ENCODE measurements around the gene BANP.
"Not testable (repeated sequence)": the region's sequence is repeated elsewhere in the genome, so short reads cannot be mapped to it uniquely, and the experiment has no call there.

BANP gene

DNA sequence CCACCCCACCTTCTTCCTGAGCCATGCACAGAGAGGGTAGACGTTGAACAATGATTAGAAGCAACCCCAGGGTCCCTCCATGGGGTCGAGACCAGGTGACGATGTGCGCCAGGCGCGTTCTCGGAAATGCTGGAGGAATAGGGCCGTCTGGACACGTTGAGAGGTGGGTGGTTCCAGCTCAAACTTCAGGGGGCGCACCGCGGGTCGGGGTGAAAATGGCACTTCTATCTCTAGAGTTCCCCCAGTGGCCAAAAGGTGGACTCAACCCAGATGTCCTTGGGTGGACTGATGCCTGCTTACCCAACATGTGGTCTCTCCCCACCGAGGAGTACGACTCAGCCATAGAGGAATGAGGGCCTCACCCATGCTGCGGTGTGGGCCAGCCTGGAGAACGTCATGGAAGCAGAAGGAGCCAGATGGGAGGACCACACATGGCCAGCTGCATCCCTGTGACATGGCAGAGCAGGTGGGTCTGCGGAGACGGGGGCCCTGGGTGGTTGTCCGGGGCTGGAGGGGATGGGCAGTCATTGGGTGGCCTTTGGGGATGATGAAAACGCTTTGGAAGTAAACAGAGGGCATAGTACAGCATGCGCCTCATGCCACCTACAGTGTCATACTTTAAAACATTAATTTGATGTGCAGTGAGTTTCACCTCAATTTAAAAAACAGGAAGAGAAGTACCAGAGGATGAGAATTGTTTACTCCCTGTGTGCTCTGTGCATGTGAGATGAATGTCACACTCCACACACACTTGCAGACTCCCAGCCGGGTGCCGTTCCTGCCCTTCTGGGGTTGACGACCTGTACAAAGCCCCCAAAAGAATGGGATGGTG lies 147.7 kb downstream of the BANP start:
- not testable (repeated sequence) for DNase-seq (ENCODE audit: low spot score); FAIRE-seq

DNA sequence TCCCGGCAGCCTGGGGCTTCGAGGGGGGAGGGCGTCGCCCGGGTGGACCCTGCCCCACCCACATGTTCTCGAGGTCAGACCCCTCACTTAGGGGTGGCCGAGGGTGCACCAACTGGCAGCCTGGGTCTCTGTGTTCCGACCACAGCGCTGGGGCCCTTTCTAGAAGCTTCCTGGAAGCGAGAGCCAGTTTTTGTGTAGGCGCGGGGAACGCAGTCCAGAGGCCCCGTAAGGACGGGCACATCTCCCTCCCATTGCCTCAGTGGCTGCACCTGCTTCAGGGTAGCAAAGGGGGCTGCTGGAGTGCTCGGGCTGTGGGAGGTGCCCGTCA lies 148.3 kb downstream of the BANP start:
- no peak for FAIRE-seq
- no peak for DNase-seq (ENCODE audit: low spot score)

DNA sequence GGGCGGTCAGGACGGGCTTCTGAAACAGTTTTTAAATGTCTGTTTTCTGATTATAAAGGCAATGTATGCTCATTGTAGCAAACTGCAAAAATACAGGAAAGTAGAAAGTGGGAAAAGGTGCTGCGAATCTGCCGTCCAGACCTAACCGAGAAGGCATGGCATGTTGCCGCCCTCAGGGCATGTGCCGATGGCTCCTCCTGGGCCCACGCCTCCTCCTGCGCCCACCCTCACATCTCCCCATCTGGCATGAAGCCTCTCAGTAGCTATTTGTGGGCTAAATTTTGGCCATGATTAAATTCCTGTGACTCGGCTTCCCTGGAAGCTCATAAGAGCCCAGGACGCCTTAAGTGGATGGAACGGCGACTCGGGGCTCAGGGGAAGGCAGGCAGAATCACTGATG lies 148.7 kb downstream of the BANP start:
- DNase-seq (ENCODE audit: low spot score); FAIRE-seq: not testable (repeated sequence)

DNA sequence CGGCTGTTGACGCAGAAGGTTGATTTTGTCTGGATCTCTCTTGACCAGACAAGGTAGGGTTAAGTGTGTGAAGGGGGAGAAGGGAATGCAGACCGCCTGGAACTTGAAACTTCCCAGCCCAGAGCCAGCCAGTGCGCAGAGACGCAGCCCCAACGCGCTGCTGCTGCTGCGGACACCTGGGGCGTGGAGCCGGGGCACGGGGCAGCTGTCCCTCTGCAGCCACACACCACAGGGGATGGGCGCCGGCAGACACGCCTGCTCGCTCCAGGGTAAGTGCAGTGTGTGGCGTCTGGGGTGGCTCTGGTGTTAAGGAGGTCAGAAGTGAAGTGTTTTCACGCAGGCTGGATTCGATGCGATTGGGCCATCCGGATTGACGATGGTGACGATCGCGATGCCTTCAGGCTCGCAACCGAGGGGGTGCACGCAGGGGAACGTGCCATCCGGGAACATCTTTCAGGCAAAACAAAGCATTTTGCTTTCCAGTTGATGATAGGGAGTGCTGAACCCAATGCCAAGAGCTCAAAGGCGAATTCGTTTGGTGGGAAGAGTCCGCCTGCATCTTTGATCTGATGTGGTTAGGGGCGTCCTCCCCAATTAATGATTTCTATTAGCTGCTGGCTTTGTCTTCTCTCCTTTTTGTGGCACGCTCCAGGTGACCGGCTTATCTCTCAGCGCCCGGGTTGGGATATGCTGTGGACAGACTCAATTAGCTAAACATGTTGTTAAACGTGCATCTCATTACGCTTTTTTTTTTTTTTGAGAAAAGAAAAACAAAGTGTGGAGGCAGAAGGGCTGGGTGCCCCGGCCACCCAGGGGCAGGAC lies 149.8 kb downstream of the BANP start:
- not testable (repeated sequence) for DNase-seq (ENCODE audit: low spot score); FAIRE-seq

DNA sequence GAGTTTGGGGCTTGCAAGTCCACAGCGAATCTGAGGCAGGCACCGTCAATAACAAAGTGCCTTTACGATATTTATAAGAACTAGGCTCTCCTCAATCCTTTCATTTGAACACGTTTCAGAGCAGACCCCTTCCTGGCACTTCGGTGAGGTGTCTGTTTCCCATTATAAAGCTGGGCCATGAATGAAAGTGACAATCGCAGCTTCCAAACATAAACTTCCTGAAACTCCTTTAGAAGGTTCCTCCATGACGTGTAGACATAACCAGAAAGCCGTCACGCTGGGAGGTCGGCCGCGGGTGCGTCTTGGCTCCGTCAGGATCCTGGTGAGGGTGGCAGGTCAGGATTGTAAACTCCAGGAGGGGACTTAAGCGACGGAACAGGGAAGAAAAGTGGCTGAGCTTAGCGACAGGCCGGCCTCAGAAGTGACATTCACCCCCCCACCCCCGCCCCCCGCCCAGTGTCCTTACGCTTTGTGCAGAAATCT lies 150.4 kb downstream of the BANP start:
- not testable (repeated sequence) for DNase-seq (ENCODE audit: low spot score); FAIRE-seq

DNA sequence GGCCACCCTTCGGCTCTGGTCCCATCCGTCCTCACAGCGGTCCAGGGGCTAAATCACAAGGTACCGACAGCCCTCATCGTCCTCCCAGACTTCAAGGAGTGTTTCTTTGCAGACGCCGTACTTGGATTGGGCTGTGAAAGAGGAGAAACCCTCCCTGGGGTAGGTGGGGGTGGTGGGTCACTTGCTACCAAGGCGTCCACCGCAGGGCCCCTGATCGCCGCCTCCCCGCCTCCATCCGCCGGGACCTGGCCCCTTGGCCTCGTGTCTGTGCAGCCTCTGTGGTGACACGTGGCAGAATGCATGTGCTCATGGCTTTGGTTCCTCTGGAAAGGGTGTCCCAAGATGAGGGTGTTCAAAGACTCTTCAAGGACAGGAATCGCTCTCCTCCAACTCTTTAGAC lies 151.4 kb downstream of the BANP start:
- FAIRE-seq (no peak), DNase-seq (ENCODE audit: low spot score) (no peak)

DNA sequence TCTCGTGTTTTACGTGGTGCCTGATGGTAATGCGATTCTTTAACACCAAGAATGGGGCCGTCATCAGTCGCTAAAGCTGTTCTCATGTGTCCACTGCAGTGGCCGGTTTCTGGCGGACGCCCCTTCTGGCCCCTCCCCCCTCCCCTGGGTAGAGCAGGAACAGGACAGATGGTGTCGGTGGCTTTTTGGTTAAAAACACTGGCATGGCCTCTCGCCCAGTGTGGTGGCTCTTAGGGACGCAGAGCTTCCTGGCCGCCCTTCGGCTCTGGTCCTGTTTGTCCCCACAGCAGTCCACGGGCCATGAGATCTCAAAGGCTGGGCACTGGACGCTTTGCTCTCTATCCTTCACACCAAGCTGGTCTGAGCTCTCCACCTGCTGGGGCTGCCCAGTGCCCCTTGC lies 151.8 kb downstream of the BANP start:
- no peak for DNase-seq (ENCODE audit: low spot score)
- no peak for FAIRE-seq

DNA sequence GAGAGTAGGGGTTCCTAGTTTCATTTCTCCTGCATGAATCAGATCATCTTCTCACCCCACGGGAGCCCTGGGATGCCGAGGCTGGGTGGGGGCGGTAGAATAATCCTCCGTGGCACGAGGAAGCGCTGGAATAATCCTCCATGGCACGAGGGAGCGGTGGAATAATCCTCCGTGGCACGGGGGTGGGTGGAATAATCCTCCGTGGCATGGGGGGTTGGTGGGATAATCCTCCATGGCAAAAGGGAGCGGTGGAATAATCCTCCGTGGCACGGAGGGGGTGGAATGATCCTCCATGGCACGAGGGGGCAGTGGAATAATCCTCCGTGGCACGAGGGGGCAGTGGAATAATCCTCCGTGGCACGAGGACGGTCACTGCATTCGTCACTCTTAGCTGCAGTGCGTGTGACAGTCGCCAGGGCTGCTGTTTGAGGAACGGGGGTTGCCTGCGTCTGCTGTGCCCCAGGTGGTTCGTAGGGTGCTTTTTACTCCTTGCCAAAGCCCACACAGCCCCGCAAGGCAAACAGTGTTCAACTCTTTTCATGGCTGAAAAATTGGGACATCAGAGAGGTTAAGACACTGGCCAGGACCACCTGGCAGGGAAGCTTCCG lies 152.5 kb downstream of the BANP start:
- no peak for DNase-seq (ENCODE audit: low spot score)
- FAIRE-seq: no peak

DNA sequence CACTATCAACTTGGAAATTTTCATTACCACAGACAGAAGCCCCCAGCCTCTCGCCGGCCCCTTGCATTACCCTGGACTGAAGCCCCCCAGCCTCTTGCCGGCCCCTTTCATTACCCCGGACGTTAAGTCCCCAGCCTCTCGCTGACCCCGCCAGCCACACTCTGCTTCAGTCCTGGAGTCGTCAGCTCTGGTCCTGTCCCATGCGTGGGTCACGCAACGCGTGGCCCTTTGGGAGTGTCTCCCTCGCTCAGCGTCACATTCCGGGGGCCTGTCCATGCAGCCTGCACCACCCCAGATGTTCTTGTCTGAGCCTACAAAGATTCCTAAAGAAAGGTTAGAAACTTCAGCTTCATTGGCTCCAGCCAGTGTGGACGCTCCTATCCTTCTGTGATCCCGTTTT lies 153.1 kb downstream of the BANP start:
- DNase-seq (ENCODE audit: low spot score); FAIRE-seq: not testable (repeated sequence)

DNA sequence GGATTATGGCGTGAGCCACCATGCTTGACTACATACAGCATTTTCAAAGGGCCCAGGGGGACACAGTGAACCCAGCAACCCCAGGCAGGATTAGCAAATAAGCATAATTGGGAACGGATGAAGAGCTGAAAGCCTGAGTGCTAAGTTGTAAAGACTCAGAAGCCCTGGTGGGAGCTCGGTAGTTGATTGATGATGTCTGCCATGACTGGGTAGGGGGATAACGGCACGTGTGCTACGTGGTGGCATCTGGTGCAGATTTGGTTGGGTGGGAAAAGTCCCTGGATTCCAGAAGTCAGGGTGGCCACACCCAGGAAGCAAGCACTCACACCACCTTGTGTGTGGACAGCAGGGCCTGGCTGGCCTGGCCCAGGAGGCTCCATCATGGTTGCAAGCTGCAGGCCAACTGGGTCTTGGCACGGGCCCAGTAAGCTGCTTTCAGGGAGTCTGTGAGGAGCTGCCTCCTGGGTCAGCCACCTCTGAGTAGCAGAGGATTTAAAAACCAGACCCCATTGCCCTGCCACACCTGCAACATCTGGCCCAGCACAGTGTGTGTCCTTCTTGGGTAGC lies 154.4 kb downstream of the BANP start:
- not testable (repeated sequence) for DNase-seq (ENCODE audit: low spot score); FAIRE-seq

DNA sequence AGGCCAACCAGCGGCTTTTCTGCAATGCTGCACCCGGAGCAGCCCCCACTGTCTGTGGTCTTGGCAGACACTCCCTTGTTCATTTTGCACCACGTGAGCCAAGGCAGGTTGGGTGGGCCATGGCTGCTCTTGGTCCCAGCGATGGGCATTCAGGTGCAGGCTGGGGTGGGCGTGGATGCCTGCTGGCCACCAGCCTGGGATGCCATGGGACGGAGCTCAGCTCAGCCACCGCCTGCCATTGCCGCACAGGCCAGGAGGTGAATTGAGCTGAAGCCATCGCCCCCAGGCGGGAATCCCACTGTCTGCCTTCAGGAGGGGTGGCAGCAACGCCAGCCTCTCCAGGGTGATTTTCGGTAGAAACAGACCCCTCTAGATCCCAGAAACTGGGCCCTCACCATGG lies 155.3 kb downstream of the BANP start:
- not testable (repeated sequence) for DNase-seq (ENCODE audit: low spot score); FAIRE-seq

DNA sequence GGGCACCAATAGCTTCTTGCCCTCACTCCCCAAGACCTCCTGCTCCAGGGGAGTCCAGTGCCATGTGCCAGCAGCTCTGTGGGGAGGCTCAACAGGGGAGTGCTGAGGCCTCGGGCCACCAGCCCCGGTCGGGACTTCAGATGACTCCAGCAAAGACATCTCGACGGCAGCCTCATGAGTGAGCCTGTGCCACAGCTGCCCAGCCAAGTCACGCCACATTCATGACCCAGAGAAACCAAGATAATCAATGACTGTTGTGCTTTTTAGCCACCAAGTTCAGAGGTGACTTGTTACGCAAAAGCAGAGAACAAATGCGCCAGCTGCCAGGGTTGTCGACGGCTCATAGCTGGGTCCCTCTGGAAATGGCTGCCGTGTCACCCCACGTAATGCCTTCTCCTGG lies 157.5 kb downstream of the BANP start:
- DNase-seq (ENCODE audit: low spot score): no peak
- no peak for FAIRE-seq

DNA sequence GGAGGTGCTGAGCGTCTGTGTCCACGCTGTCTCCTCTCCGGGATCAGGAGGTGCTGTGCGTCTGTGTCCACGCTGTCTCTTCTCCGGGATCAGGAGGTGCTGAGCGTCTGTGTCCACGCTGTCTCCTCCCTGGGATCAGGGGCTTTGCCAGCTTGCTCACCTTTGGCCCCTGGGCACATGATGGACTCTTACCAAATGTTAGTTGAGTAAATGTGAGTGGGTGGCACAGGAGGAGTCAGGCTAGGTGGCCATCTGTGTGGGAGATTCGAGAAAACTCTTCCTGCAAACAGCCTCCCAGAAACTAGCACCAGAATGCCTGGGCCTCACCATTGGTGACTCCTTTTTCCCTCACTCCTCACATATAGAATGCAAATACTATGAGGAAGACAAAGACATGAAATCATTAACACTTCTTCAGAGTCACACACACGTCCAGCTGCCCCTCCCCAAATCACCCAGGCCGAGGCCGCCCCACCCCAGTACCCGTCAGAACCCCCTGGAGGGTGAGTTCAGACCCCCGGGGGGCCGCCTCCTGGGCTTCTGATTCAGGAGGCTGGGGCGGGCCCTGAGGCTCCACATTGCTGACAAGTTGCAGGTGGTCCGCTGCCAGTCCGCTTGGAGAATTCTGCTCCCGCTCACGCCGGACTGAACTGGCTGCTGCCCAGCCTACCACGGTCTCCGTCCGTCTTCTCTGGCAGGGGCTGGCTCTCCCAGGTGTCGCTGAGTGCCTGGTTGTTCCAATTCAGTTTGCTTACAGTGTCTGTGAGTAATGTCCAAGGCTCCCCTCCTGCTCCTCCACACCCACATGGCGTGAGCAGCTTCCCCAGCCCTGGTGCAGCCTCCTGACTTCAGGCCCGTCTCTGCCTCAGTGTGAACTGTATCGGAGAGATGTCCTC lies 158.7 kb downstream of the BANP start:
- not testable (repeated sequence) for DNase-seq (ENCODE audit: low spot score); FAIRE-seq

DNA sequence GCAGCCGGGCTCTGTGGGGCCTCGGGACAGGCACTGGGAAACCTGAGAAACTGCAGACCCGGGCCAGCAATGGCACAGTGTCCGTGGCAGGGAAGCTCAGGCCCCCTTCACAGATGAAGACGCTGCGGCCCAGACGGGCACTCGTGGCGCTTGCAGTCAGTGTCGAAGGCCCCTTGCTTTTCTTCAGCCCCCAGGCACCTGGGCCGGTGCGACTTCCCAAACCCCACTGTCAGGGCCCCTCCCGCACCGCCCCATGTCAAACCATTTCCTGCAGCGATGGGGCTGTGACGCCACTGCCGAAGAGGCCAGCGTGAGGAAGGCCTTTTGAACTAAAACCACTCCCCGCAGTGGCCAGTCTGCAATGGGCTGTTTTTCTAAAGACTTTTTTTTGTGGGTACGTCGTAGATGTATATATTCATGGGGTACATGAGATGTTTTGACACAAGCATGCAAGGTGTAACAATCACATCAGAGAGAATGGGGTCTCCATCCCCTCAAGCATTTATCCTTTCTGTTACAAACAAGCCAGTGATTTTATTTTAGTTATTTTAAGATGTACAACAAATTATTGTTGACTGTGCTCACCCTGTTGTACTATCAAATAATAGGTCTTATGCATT lies 159.8 kb downstream of the BANP start:
- FAIRE-seq: not testable (repeated sequence)

DNA sequence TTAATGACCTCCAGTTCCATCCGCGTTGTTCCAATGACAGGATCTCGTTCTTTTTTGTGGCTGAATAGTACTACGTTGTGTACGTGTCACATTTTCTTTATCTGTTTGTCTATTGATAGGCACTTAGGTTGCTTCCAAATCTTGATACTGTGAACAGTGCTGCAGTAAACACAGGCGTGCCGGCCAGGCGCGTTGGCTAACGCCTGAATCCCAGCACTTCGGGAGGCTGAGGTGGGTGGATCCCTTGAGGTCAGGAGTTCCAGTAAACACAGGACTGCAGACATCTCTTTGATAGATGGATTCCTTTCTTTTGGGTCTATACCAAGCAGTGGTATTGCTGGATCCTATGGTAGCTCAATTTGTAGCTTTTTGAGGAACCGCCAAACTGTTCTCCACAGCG lies 160.7 kb downstream of the BANP start:
- not testable (repeated sequence) for FAIRE-seq; DNase-seq (ENCODE audit: low spot score)

More for the DNA sequence above, 159.8 kb downstream of the BANP start:
- DNase-seq (ENCODE audit: low spot score): not testable (repeated sequence)

DNA sequence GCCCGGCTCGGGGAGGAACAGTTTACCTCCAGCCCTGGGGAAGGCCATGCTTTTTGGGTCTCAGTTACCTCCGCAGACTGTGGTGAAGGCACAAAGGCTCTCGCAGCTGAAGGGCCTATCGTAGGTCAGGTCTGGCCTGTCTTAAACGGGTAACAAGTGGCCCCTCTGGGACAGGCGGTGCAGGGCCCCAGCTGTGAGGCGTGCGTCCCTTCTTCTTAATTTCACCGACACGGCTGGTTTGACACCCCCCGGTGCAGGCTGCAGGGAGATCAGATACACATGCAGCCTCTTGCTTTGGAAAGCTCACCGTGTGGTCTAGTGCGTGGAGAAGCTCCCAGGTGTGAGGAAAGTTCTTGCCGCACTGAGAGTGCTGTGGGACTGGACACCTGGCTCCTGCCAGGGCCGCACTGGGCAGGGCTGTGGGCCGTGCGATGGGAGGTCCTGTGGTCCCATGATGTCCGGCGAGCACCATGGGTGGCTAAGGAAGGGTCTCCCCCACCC lies 162.4 kb downstream of the BANP start:
- no peak for DNase-seq (ENCODE audit: low spot score)
- no peak for FAIRE-seq

DNA sequence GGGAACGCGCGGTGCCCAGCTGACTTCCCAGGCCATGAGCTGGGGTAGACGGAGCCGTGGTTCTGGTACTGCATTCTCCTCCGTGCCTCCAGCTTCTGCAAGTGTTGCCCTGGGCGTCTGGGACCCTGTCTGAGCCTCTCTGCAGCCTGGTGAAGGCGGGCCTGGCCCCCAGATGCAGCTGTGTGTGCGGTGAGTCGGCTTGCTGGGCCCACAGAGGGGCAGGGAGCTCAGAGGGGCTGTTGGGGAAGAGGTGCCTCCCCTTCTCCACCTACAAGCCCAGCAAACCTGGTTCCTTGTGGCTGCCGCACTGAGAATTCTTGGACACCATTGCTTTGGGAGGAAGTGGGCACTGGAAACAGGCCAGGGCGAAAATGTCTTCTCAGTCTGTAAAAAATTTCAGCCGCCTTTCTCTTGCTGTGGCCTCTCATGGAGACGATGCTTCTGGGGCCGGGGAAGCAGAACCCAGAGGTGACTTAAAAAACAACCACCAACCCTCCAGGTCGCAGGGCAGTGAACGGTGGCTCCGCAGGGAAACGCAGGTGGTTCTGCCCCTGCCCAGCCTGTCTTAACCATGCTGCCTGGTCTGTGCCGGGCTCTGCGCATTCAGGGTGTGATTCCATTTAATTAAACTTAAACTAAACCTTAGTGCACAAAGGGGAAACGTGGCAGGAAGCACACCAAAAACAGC lies 163.5 kb downstream of the BANP start:
- DNase-seq (ENCODE audit: low spot score); FAIRE-seq: not testable (repeated sequence)

DNA sequence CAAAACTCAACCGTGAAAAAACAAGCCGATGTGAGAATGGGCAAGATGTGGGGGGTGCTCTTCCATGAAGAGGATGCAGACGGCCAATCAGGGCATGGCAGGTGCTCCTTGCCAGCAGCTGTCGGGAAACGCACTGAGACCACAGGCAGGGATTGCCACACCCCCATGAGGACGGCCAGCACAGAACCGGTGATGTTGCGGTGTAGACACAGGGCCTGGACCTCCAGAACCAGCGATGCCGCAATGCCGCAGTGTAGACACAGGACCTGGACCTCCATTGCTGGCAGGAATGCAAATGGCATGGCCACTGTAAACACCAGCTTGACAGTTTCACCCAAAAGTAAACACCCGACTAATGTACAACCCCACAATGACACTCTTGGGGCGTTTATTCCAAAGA lies 164.9 kb downstream of the BANP start:
- DNase-seq (ENCODE audit: low spot score) (no peak), FAIRE-seq (no peak)

DNA sequence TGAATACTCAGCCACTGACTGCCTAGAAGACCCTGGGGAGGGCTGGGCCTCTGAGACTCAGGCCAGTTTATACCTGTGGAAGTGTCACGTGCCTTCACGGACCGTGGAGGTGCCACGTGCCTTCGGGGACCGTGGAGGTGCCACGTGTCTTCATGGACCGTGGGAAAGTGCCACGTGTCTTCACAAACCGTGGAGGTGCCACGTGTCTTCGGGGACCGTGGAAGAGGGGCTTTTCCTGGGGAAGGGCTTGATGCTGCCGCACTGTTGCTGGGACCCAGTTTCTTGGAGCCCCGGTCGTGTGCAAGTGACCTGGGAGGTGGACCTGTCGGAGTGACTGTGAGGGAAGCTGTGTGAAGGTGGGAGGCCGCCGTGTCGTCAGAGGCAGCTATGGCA lies 166.2 kb downstream of the BANP start:
- no peak for DNase-seq (ENCODE audit: low spot score)
- no peak for FAIRE-seq
